GM19240 (cell line): Measurements from ENCODE around the gene UMAD1.

Experiments
- DNase-seq: peaks from one replicate; pipeline ENCODE4 v3.0.0; 2011; ENCODE audit warnings: low spot score; ENCODE audit not compliant: insufficient read length

The UMAD1 gene

GRCh38 chr7:7764520-7765396 is 124.2 kb downstream of the UMAD1 start:
- no peak for DNase-seq

GRCh38 chr7:7765422-7765821 is 124.9 kb downstream of the UMAD1 start:
- no peak for DNase-seq

- DNase-seq = no peak
Observed at GRCh38 chr7:7766671-7767070, 126.1 kb downstream of the UMAD1 start.

GRCh38 chr7:7768977-7769709 is 128.6 kb downstream of the UMAD1 start:
- DNase-seq = no peak

GRCh38 chr7:7769710-7770627 is 129.4 kb downstream of the UMAD1 start:
- no peak for DNase-seq

- no peak for DNase-seq
Observed at GRCh38 chr7:7771452-7771851, 130.9 kb downstream of the UMAD1 start.

GRCh38 chr7:7772397-7772821 is 131.9 kb downstream of the UMAD1 start:
- no peak for DNase-seq

- DNase-seq = no peak
Observed at GRCh38 chr7:7773334-7774309, 133.1 kb downstream of the UMAD1 start.

GRCh38 chr7:7779888-7780287 is 139.3 kb downstream of the UMAD1 start:
- no peak for DNase-seq

- no peak for DNase-seq
Observed at GRCh38 chr7:7783001-7783400, 142.4 kb downstream of the UMAD1 start.

GRCh38 chr7:7785344-7785973 is 144.9 kb downstream of the UMAD1 start:
- DNase-seq = no peak

- no peak for DNase-seq
Observed at GRCh38 chr7:7786595-7786994, 146.0 kb downstream of the UMAD1 start.

GRCh38 chr7:7789551-7789988 is 149.0 kb downstream of the UMAD1 start:
- no peak for DNase-seq

GRCh38 chr7:7790041-7790741 is 149.6 kb downstream of the UMAD1 start:
- no peak for DNase-seq

- no peak for DNase-seq
Observed at GRCh38 chr7:7791523-7791922, 151.0 kb downstream of the UMAD1 start.

GRCh38 chr7:7792056-7792455 is 151.5 kb downstream of the UMAD1 start:
- DNase-seq = no peak

- DNase-seq = no peak
Observed at GRCh38 chr7:7793249-7793648, 152.7 kb downstream of the UMAD1 start.

GRCh38 chr7:7793921-7794320 is 153.4 kb downstream of the UMAD1 start:
- no peak for DNase-seq

- DNase-seq = no peak
Observed at GRCh38 chr7:7795203-7795602, 154.7 kb downstream of the UMAD1 start.
